Measurements from ENCODE around the gene IL1F10.

Gene IL1F10

GRCh38 chr2:113046465-113046864 is 21.3 kb upstream of the IL1F10 start:
- TF ChIP-seq CTCF (IDR thresholded peaks at IDR 0.05; ENCODE audit: control insufficient read depth, extremely low read depth, insufficient read depth): no peak

DNA sequence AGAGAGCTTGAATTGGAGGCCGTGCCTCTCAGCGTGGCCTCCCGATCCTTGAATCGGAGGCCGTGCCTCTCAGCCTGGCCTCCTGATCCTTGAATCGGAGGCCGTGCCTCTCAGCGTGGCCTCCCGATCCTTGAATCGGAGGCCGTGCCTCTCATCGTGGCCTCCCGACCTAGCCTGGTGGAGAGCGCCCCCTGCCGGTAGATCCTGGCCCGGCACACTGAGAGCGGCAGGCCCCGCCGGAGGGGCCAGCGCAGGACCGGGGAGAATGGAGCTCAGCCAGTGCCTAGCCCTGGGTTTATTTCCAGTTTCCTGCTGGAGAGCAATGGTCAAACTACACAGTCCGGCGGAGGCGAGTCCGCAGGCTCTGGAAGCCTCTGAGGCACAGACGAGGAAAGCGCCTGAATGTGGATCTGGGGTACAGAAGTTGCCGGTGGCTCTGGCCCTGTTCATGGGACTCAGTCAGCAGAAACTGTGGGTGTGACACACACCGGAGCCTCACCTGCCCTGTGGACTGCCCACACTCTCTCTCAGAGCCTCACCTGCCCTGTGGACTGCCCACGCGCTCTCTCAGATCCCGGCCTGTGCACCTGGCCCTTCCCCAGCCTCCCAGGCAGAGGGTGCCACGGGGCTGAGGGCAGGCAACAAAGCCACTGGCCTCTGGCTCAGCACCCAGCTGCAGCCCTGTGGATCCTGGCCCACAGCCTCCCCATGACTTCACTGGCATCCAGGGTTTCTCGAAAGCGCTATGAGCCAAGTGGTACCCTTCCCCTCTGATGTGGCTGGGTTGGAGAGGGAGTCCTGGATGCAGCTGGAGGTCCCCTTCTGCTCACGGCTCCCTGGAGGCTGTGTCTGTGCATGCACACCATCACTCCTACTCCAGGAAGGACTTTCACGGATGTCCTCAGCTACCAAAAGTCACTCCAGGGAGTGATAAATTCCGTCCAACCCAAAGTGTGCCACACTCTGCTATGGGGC is 16.6 kb upstream of the IL1F10 start:
- H3K4me3 ChIP-seq (ENCODE audit: low read depth, low read length): no peak overlapping the region
- DNase-seq (ENCODE audit: low read depth): no peak
- TF ChIP-seq CTCF (IDR thresholded peaks at IDR 0.05; ENCODE audit: control insufficient read depth, extremely low read depth, insufficient read depth): no peak

More at GRCh38 chr2:113046465-113046864, 21.3 kb upstream of the IL1F10 start:
- no peak overlapping the region for H3K4me3 ChIP-seq (ENCODE audit: low read depth, low read length)
- DNase-seq (ENCODE audit: low read depth): peak; percentile 84

DNA sequence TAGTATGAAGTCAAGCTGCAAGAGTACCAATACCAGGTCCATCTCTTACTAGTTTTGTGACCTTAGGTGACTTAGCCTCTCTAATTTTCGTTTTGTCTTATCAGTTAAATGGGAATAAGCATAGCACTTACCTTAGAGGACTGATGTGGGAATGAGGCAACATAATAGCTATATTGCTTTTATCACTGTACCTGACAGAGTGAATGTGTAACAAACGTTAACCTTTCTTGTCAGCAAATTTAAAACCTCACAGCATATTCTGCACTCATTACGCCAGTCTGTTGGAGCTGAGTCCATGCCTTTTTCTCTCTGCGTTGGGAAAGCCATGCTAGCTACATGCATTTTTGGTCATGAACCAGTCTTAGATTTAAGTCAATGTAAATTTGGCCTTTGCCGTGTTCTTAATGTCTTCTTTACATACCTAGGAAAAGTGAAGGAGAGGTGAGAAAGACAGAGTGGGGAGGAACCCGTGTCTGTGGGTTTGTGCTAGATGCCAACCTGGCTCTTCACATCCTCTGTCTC is 15.3 kb upstream of the IL1F10 start, which contains the start of gene IL36B:
TSS of gene IL36B (minus strand) at position 472 of the 522 bp plus-strand sequence.
- no peak for TF ChIP-seq CTCF (IDR thresholded peaks at IDR 0.05; ENCODE audit: control insufficient read depth, extremely low read depth, insufficient read depth)
- DNase-seq (ENCODE audit: low read depth): no peak
- no peak within 1 kb of the TSS for H3K4me3 ChIP-seq (ENCODE audit: low read depth, low read length)

DNA sequence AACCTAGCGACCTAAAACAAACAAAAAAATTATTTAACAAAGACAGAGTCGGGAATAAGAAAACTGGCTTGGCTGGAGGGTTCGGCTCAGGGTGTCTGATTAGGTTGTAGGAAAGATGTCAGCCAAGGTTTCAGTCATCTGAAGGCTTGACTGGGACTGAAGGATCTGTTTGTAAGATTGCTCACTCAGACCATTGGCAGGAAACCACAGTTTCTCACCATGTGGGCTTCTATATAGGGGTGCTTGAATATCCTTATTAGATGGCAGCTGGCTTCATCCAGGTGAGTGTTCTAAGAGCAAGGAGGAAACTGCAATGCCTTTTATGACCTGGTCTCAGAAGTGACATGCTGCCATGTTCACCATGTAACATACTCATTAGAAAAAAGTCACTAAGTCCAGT is 14.1 kb upstream of the IL1F10 start:
- no peak overlapping the region for H3K4me3 ChIP-seq (ENCODE audit: low read depth, low read length)
- DNase-seq (ENCODE audit: low read depth): no peak
- TF ChIP-seq CTCF (IDR thresholded peaks at IDR 0.05; ENCODE audit: control insufficient read depth, extremely low read depth, insufficient read depth): no peak

DNA sequence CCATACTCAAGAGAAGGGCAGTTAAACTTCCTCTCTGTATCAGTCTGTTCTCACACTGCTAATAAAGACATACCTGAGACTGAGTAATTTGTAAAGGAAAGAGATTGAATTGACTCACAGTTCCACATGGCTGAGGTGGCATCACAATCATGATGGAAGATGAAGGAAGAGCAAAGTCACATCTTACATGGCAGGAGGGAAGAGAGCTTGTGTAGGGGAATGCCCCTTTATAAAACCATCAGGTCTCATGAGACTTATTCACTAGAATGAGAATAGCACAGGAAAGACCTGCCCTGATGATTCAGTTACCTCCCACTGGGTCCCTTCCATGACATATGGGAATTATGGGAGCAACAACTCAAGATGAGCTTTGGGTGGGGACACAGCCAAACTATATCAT is 13.7 kb upstream of the IL1F10 start:
- no peak for DNase-seq (ENCODE audit: low read depth)
- TF ChIP-seq CTCF (IDR thresholded peaks at IDR 0.05; ENCODE audit: control insufficient read depth, extremely low read depth, insufficient read depth): no peak
- H3K4me3 ChIP-seq (ENCODE audit: low read depth, low read length): no peak overlapping the region

DNA sequence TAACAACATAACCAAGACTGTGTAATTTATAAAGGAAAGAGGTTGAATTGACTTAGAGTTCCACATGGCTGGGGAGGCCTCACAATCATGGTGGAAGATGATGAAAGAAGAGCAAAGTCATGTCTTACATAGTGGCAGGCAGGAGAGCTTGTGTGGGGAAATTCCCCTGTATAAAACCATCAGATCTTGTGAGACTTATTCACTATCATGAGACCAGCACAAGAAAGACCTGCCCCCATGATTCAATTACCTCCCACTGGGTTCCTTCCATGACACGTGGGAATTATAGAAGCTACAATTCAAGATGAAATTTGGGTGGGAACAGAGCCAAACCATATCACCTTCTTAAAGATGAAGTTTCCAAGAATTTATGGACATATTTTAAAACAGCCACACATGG is 11.2 kb upstream of the IL1F10 start:
- no peak for TF ChIP-seq CTCF (IDR thresholded peaks at IDR 0.05; ENCODE audit: control insufficient read depth, extremely low read depth, insufficient read depth)
- no peak overlapping the region for H3K4me3 ChIP-seq (ENCODE audit: low read depth, low read length)
- no peak for DNase-seq (ENCODE audit: low read depth)
